GM13977 (cell line): ENCODE measurements around the gene CACNA1B.
A peak's percentile ranks its signal among the peaks of the same experiment; 100 is the strongest.

Source experiments
- DNase-seq: peaks from one replicate; pipeline ENCODE4 v3.0.0; 2012; ENCODE audit warnings: low spot score
- in situ Hi-C: fragments of 300-500 bp; cut with MboI; formaldehyde crosslinking; loops from one replicate; pipeline ENCODE4 v1.12.0; 2022; ENCODE audit warnings: low sequenced_read_pairs, low pct_unique_long_range_greater_than_20kb, mixed read lengths, inconsistent platforms; ENCODE audit not compliant: unreplicated experiment
- TF ChIP-seq, protein P1 (sequence below): IDR thresholded peaks from 2 replicates; pipeline ENCODE4 v1.5.1; 2012; ENCODE audit warnings: mild to moderate bottlenecking, control low read depth; ENCODE audit not compliant: insufficient read depth; ENCODE audit errors: extremely low read depth, missing control alignments

The CACNA1B gene

DNA sequence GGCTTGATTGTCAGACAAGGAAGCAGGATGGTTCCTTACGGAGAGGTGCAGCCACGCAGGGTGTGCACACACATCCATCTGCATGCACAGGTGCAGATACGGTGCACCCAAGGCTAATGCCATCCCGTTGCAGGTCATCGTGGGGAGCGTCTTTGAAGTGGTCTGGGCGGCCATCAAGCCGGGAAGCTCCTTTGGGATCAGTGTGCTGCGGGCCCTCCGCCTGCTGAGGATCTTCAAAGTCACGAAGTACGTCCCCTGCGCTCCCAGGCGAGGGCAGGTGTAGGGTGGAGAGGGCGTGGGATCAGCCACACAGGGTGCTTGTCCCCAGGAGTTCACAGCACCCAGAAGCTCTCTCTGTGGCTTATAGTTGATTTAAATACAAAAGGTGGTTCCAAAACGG is 106.4 kb downstream of the CACNA1B start:
- in situ Hi-C loops: no loop called here
- TF ChIP-seq, protein P1, sequence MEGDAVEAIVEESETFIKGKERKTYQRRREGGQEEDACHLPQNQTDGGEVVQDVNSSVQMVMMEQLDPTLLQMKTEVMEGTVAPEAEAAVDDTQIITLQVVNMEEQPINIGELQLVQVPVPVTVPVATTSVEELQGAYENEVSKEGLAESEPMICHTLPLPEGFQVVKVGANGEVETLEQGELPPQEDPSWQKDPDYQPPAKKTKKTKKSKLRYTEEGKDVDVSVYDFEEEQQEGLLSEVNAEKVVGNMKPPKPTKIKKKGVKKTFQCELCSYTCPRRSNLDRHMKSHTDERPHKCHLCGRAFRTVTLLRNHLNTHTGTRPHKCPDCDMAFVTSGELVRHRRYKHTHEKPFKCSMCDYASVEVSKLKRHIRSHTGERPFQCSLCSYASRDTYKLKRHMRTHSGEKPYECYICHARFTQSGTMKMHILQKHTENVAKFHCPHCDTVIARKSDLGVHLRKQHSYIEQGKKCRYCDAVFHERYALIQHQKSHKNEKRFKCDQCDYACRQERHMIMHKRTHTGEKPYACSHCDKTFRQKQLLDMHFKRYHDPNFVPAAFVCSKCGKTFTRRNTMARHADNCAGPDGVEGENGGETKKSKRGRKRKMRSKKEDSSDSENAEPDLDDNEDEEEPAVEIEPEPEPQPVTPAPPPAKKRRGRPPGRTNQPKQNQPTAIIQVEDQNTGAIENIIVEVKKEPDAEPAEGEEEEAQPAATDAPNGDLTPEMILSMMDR: no peak
- DNase-seq: no peak

DNA sequence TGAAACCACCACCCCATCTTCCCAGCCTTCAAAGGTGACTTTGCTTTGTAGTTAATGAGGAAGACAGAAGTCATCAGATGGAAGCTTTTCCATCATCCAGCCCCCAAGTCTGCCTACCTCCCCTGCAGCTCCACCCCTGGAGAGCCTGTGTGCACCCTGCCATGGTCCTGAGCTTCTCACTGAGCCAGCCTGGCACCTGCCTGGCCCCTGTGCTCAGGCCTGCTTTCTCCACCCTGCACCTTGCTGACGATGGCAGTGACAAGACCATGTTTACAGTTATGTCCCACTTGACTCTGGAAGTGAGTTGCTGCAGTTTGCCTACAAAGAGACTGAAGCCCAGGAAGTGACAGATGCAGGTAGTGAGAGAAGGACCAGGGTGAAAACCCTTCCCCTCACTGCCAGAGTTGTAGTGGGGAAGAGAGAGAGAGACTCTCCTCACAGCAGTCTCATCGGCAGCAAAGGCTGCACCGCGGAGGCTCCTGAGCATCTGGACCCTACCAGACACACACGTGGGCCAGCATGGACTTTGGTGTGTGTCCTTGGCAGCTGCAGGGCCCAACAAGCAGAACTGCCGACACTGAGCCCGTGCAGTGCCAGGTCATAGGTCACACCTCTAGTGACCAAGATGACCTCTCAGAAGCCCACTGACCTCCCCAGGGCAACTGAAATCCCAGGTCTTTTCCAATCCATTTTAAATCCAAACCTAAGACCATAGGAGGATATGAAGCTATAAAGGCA is 107.1 kb downstream of the CACNA1B start:
- TF ChIP-seq, protein P1: no peak
- DNase-seq: peak; percentile 3
- in situ Hi-C loops: no loop called here

DNA sequence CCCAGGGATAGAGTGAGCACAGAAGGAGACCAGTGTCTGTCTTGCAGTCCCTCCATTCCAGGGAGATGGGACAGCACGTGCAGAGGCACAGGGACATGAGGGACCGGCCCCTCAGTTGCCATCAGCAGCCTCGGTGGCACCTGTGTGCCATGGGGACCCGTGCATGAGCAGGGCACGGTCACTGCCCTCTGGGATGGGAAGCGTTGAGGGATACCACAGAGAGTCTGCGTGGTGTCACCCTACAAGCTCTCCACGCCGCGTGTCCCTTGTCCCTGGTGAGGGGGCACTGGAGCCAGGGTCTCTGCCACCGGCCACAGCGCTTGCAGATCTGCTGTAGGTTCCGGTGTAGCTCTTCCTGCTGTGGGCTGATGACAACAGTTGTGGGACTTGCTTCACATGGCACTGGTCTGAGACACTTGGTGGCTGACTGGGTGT is 108.1 kb downstream of the CACNA1B start:
- DNase-seq: no peak
- in situ Hi-C loops: no loop called here
- TF ChIP-seq, protein P1: no peak

DNA sequence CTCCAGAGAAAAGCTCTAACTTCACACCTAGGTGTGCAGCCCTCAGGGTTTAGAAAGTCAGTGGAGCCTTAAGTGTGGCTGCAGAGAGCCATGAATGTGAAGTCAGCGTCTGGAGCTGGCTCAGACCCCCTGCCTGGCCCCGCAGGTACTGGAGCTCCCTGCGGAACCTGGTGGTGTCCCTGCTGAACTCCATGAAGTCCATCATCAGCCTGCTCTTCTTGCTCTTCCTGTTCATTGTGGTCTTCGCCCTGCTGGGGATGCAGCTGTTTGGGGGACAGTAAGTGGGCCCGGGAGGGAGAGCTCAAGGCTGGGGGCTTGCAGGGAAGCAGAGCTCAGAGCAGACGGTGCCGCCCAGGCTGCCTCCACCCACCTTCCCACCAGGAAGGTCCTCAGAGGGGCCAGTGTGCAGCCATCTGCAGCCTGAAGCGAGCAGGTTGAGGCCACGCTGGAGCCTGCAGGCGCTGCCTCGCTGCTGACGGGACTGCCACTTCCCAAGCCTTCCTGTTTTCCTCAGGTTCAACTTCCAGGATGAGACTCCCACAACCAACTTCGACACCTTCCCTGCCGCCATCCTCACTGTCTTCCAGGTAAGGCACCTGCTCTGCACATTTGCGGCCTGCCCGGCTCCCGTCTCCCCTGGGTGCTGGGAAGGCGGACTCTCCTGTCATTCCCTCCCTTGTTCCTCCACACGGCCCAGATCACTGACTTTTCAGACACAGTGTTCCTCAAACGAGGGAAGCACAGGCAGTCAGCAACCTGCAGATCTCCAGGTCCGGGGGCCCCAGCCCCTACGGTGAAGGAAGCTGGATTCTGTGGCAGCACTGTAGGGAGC is 108.9 kb downstream of the CACNA1B start:
- in situ Hi-C loops: no loop called here
- TF ChIP-seq, protein P1: no peak
- no peak for DNase-seq

DNA sequence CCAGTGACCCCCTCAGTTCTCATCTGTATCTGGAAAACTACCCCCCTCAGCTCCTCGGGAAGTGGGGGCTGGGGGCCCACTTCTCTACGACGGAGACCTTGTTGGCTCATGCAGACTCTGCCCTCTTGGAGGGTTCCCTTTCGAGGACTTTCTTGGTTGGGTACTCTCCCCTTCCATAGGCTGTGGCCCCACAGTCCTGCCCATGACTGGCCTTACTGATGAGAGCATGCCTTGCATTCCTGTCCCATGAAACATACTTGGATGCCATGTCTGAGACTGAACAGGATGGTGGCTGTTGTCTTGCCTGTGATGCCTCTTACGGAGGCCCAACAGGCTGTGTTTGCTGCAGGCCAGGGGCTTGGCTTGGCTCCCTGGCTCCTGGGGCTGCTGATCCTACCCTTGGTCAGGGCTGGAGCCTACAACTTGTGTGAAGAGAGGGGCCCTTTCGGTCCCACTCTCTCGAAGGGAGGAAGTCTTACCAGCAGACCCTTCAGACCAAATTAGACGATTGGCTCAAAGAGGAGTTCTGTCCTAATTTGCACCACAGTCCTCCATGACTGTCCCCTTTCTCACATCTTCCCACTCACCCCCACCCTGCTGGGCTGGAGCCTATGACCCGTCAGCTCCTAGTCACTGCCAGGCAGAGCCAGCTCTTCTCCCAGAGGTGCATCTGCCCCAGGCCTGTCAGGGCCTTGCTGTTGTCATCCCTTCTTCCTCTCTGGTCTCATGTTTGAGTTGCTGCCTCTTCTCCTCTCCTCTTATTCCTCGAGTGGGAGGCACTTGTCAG is 109.9 kb downstream of the CACNA1B start:
- in situ Hi-C loops: no loop called here
- no peak for DNase-seq
- TF ChIP-seq, protein P1: no peak

DNA sequence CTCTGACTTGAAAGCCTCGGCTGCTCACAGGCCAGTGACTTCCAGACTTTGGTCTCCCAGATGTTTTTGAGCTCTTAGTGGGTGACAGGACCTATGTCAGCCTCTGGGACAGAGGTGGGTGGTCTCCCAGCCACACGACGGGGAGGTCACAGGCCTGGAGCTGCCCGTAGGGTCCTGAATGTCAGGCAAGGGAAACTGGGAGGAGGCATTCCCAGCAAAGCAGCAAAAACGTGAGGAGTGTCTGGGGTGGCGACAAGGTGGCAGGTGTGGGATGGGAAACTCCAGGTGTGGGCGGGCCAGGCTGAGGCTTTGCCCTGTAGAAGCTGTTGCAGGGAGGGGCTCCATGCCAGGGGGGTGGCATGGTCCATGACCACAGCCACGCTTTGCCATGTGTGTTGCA is 110.5 kb downstream of the CACNA1B start:
- in situ Hi-C loops: no loop called here
- TF ChIP-seq, protein P1: no peak
- no peak for DNase-seq
